Activated CD8-positive, alpha-beta T cell treated with anti-CD3 and anti-CD28 coated beads, Interleukin-2, amount 10 ng/mL, durations not matched to agents 7 days and 5 days (primary cell): ENCODE results near the gene PUDP. TPM values are rescaled to one million over a fixed set of nuclear protein-coding genes. Genes with fewer than 3 reads are reported as not detected.

Experiments used
- ATAC-seq: fragments of 150-1000 bp; cut with Tn5 transposase; one replicate; pipeline ENCODE4 v1.10.0; 2021; ENCODE audit warnings: moderate library complexity
- CTCF ChIA-PET: fragments of 350-600 bp; sonication (Branson Sonifier 250); formaldehyde crosslinking; loops from one replicate; lab custom pipeline; 2021; ENCODE audit warnings: antibody characterized with exemption; lab: Charles Lee
- POLR2A ChIA-PET: fragments of 350-600 bp; sonication (Branson Sonifier 250); formaldehyde crosslinking; loops from one replicate; lab custom pipeline; 2021; ENCODE audit warnings: antibody characterized with exemption; lab: Charles Lee
- DNase-seq: peaks from one replicate; pipeline ENCODE4 v3.0.0-alpha.2; 2020
- H3K27ac Mint-ChIP-seq: one replicate; pipeline ENCODE4 v1.8.0; 2021; ENCODE audit warnings: mild to moderate bottlenecking, mixed read lengths
- H3K27me3 Mint-ChIP-seq: one replicate; pipeline ENCODE4 v1.8.0; 2021; ENCODE audit warnings: low read depth, mixed read lengths
- H3K36me3 Mint-ChIP-seq: one replicate; pipeline ENCODE4 v1.8.0; 2021; ENCODE audit warnings: low read depth, mixed read lengths
- H3K4me1 Mint-ChIP-seq: one replicate; pipeline ENCODE4 v1.8.0; 2021; ENCODE audit warnings: low read depth, mixed read lengths
- H3K4me3 Mint-ChIP-seq: one replicate; pipeline ENCODE4 v1.8.0; 2021; ENCODE audit warnings: mild to moderate bottlenecking, mixed read lengths
- H3K9me3 Mint-ChIP-seq: one replicate; pipeline ENCODE4 v1.8.0; 2022; ENCODE audit warnings: mixed read lengths; ENCODE audit not compliant: insufficient read depth
- total RNA-seq, 2 experiments: library from RNA; stranded (reverse); gene quantifications; one replicate each; pipeline ENCODE4 v1.2.3, GENCODE V29; 2021

PUDP gene
- total RNA-seq, 2 experiments from 2014 or later: 16.1 to 16.6 TPM

- no peaks in the 10 kb centered on the region for H3K9me3 Mint-ChIP-seq
- ChIA-PET POLR2A (no interaction called here), CTCF (no interaction called here)
- H3K36me3 Mint-ChIP-seq: no peaks in the 10 kb centered on the region
- H3K27me3 Mint-ChIP-seq: no peaks in the 10 kb centered on the region
- ATAC-seq (no peak), DNase-seq (no peak)
- H3K27ac Mint-ChIP-seq: no peak overlapping the region
- peaks cover 4% of the 10 kb centered on the region for H3K4me1 Mint-ChIP-seq
- no peak overlapping the region for H3K4me3 Mint-ChIP-seq
These were observed 16.2 kb upstream of the PUDP start for GRCh38 chrX:7164174-7164573.

DNA sequence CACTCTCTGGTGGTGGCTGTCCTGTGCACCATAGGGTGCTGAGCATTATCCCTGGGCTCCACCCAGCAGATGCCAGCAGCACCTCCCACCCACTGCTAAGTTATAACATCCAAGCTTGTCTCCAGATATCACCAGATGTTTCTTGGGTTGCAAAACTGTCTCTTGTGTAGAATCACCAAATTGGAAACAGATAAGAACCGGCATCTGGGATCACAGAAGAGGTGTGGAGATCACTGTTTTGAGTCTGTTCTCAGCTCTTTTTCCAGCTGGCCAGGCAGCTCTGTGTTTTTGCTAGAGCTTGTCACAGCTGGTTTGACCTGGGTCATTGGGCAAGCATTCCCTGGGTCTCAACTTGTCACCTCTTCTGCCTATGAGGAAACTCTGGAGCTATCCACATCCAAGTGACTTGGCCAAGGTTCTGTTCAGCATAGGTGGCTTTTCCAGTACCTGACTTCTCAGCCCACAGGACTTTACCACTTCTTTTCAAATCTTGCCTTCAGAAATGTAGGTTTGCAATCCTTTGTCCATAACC, 15.3 kb upstream of the PUDP start:
- H3K4me1 Mint-ChIP-seq: peaks cover 4% of the 10 kb centered on the region
- POLR2A ChIA-PET: no interaction called here
- H3K27me3 Mint-ChIP-seq: no peaks in the 10 kb centered on the region
- no peak overlapping the region for H3K27ac Mint-ChIP-seq
- no peaks in the 10 kb centered on the region for H3K36me3 Mint-ChIP-seq
- CTCF ChIA-PET: no interaction called here
- no peaks in the 10 kb centered on the region for H3K9me3 Mint-ChIP-seq
- ATAC-seq (no peak), DNase-seq (no peak)
- H3K4me3 Mint-ChIP-seq: no peak overlapping the region

GRCh38 chrX:7159149-7159861, 11.4 kb upstream of the PUDP start:
- no peak for ATAC-seq
- CTCF ChIA-PET: no interaction called here
- no peak overlapping the region for H3K27ac Mint-ChIP-seq

GRCh38 chrX:7158468-7158990, 10.6 kb upstream of the PUDP start:
- ATAC-seq: no peak
- H3K4me1 Mint-ChIP-seq: peaks cover 4% of the 10 kb centered on the region
- no peak overlapping the region for H3K27ac Mint-ChIP-seq
- ChIA-PET POLR2A (no interaction called here), CTCF (interaction anchor here (0.9 kb wide), 1 partner anchor 48 kb away, joined by 3 read pairs; no protein-coding TSS in a partner anchor)
- no peaks in the 10 kb centered on the region for H3K27me3 Mint-ChIP-seq
- DNase-seq: no peak
- no peak overlapping the region for H3K4me3 Mint-ChIP-seq
- H3K9me3 Mint-ChIP-seq: no peaks in the 10 kb centered on the region
- H3K36me3 Mint-ChIP-seq: no peaks in the 10 kb centered on the region

More at GRCh38 chrX:7159149-7159861, 11.4 kb upstream of the PUDP start:
- Mint-ChIP-seq H3K27me3 (no peaks in the 10 kb centered on the region), H3K4me1 (peaks cover 4% of the 10 kb centered on the region), H3K4me3 (no peak overlapping the region), H3K9me3 (no peaks in the 10 kb centered on the region), H3K36me3 (no peaks in the 10 kb centered on the region)
- no peak for DNase-seq
- POLR2A ChIA-PET: no interaction called here

DNA sequence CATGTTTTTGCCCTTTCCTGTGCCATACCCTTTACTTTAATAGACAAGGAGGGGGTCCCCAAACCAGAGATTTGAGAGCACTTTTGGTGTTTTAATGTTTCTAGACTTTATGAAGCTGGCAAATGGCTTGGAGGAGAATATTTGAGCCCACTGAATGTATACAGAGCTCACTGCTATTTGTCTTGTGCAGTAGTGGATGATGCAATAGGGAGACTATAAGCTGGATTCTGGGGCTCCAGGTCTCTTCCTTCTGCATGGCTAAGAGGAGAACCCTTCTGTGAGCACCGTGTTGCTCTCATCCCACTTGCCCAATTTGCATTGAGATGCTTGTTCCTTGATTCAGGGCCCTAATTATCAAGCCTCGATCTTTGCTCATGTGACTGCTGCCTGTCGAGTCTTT, 8.9 kb upstream of the PUDP start:
- H3K36me3 Mint-ChIP-seq: no peaks in the 10 kb centered on the region
- DNase-seq (no peak), ATAC-seq (no peak)
- H3K9me3 Mint-ChIP-seq: no peaks in the 10 kb centered on the region
- no peak overlapping the region for H3K4me3 Mint-ChIP-seq
- no peaks in the 10 kb centered on the region for H3K27me3 Mint-ChIP-seq
- POLR2A ChIA-PET: no interaction called here
- CTCF ChIA-PET: no interaction called here
- H3K27ac Mint-ChIP-seq: no peak overlapping the region
- peaks cover 4% of the 10 kb centered on the region for H3K4me1 Mint-ChIP-seq

GRCh38 chrX:7155163-7155562, 7.2 kb upstream of the PUDP start:
- no peaks in the 10 kb centered on the region for H3K36me3 Mint-ChIP-seq
- H3K4me1 Mint-ChIP-seq: peaks cover 2% of the 10 kb centered on the region
- ChIA-PET POLR2A (no interaction called here), CTCF (interaction anchor here (1.3 kb wide), 1 partner anchor 16 kb away, joined by 6 read pairs; no protein-coding TSS in a partner anchor)
- DNase-seq: no peak
- H3K27ac Mint-ChIP-seq: no peak overlapping the region
- no peaks in the 10 kb centered on the region for H3K9me3 Mint-ChIP-seq
- no peaks in the 10 kb centered on the region for H3K27me3 Mint-ChIP-seq
- ATAC-seq: no peak
- no peak overlapping the region for H3K4me3 Mint-ChIP-seq

GRCh38 chrX:7154041-7154597, 6.2 kb upstream of the PUDP start:
- no peak overlapping the region for H3K4me3 Mint-ChIP-seq
- no peaks in the 10 kb centered on the region for H3K27me3 Mint-ChIP-seq
- ChIA-PET CTCF (interaction anchor here (1.3 kb wide), 1 partner anchor 17 kb away, joined by 6 read pairs; no protein-coding TSS in a partner anchor), POLR2A (no interaction called here)
- H3K27ac Mint-ChIP-seq: no peak overlapping the region
- DNase-seq (no peak), ATAC-seq (no peak)
- no peaks in the 10 kb centered on the region for H3K9me3 Mint-ChIP-seq
- H3K4me1 Mint-ChIP-seq: no peaks in the 10 kb centered on the region
- no peaks in the 10 kb centered on the region for H3K36me3 Mint-ChIP-seq

GRCh38 chrX:7153231-7153630, 5.3 kb upstream of the PUDP start:
- no peaks in the 10 kb centered on the region for H3K36me3 Mint-ChIP-seq
- peaks cover 4% of the 10 kb centered on the region for H3K4me1 Mint-ChIP-seq
- H3K9me3 Mint-ChIP-seq: no peaks in the 10 kb centered on the region
- no peaks in the 10 kb centered on the region for H3K27me3 Mint-ChIP-seq
- ATAC-seq (no peak), DNase-seq (no peak)
- no peak overlapping the region for H3K4me3 Mint-ChIP-seq
- ChIA-PET CTCF (no interaction called here), POLR2A (no interaction called here)
- no peak overlapping the region for H3K27ac Mint-ChIP-seq

DNA sequence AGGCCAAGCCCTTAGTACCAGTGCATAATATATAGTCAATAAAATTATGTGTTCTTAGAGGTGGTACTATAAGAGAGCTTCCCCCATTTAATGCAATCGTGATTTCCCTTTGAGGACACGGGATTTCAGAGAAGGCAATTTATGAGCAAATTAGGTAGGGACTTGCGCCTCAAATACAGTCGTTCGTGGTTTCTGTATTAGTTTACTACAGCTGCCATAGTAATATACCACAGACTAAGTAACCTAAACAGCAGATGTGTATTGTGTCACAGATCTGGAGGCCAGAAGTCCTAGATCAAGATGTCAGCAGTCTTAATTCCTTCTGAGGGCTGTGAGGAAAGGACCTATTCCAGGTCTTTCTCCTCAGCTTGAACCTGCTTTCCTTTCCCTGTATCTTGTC, 1.5 kb upstream of the PUDP start:
- H3K27me3 Mint-ChIP-seq: no peaks in the 10 kb centered on the region
- POLR2A ChIA-PET: interaction anchor here (0.6 kb wide), 1 partner anchor 15 kb away, joined by 4 read pairs; no protein-coding TSS in a partner anchor
- no peak for DNase-seq
- no peak overlapping the region for H3K4me3 Mint-ChIP-seq
- peaks cover 17% of the 10 kb centered on the region for H3K4me1 Mint-ChIP-seq
- H3K36me3 Mint-ChIP-seq: no peaks in the 10 kb centered on the region
- ATAC-seq: no peak
- H3K27ac Mint-ChIP-seq: no peak overlapping the region
- CTCF ChIA-PET: no interaction called here
- no peaks in the 10 kb centered on the region for H3K9me3 Mint-ChIP-seq

- Mint-ChIP-seq H3K27me3 (no peaks in the 10 kb centered on the region), H3K9me3 (no peaks in the 10 kb centered on the region), H3K36me3 (no peaks in the 10 kb centered on the region), H3K27ac (peak within 1 kb of the TSS; percentile 89), H3K4me3 (peak within 1 kb of the TSS; percentile 81), H3K4me1 (peaks cover 20% of the 10 kb centered on the region)
- POLR2A ChIA-PET: no interaction called here
- ATAC-seq: peak; percentile 53
- CTCF ChIA-PET: interaction anchor here (0.7 kb wide), 1 partner anchor 80 kb away, joined by 5 read pairs; no protein-coding TSS in a partner anchor
- peak; percentile 35 for DNase-seq
These were observed 458 bp downstream of the PUDP start, which contains the start of gene STS for GRCh38 chrX:7147413-7147977. Gene STS (plus strand): TSS chrX:7147712. CDS start chrX:7253200, 105,488 bp downstream.

GRCh38 chrX:7146703-7147412, 1.1 kb downstream of the PUDP start:
- ChIA-PET POLR2A (no interaction called here), CTCF (interaction anchor here (0.7 kb wide), 1 partner anchor 79 kb away, joined by 5 read pairs; no protein-coding TSS in a partner anchor)
- H3K27ac Mint-ChIP-seq: peak overlapping the region; percentile 87
- peaks cover 5% of the 10 kb centered on the region for H3K36me3 Mint-ChIP-seq
- ATAC-seq (peak; percentile 1), DNase-seq (peak; percentile 21)
- H3K4me1 Mint-ChIP-seq: peaks cover 24% of the 10 kb centered on the region
- peak overlapping the region; percentile 81 for H3K4me3 Mint-ChIP-seq
- no peaks in the 10 kb centered on the region for H3K9me3 Mint-ChIP-seq
- no peaks in the 10 kb centered on the region for H3K27me3 Mint-ChIP-seq
